ENCODE results near the gene KIAA0513.

- TF ChIP-seq POLR2A (IDR thresholded peaks at IDR 0.05) (no peak), CTCF (IDR thresholded peaks at IDR 0.05 in 8 of 11, conservative IDR thresholded peaks at IDR 0.05 in 3 of 11) (no peak)
These were observed 63.4 kb downstream of the KIAA0513 start for GRCh38 chr16:85090873-85091521.

All from spleen (tissue), 7 donors.